AG09309 (cell line): ENCODE measurements around the gene NDST1.

ENCODE experiments used
- DNase-seq: peaks from one replicate; pipeline ENCODE4 v3.0.0-alpha.2; 2010; ENCODE audit warnings: low read depth
- H3K4me3 ChIP-seq: 2 replicates; pipeline ENCODE4 v1.5.1; 2011; ENCODE audit warnings: mild to moderate bottlenecking, low read depth, low read length, moderate library complexity; ENCODE audit not compliant: control insufficient read depth
- TF ChIP-seq, protein P1 (sequence below): IDR thresholded peaks from 2 replicates; pipeline ENCODE4 v1.5.1; 2011; ENCODE audit warnings: mild to moderate bottlenecking, low read depth, low read length, inconsistent platforms; ENCODE audit not compliant: insufficient read depth, control insufficient read depth; ENCODE audit errors: missing control alignments

The NDST1 gene

GRCh38 chr5:150580917-150581316, 73.0 kb downstream of the NDST1 start:
- H3K4me3 ChIP-seq: no peak overlapping the region
- TF ChIP-seq, protein P1, sequence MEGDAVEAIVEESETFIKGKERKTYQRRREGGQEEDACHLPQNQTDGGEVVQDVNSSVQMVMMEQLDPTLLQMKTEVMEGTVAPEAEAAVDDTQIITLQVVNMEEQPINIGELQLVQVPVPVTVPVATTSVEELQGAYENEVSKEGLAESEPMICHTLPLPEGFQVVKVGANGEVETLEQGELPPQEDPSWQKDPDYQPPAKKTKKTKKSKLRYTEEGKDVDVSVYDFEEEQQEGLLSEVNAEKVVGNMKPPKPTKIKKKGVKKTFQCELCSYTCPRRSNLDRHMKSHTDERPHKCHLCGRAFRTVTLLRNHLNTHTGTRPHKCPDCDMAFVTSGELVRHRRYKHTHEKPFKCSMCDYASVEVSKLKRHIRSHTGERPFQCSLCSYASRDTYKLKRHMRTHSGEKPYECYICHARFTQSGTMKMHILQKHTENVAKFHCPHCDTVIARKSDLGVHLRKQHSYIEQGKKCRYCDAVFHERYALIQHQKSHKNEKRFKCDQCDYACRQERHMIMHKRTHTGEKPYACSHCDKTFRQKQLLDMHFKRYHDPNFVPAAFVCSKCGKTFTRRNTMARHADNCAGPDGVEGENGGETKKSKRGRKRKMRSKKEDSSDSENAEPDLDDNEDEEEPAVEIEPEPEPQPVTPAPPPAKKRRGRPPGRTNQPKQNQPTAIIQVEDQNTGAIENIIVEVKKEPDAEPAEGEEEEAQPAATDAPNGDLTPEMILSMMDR: no peak

GRCh38 chr5:150582241-150583109, 74.5 kb downstream of the NDST1 start:
- H3K4me3 ChIP-seq: no peak overlapping the region
- DNase-seq: no peak
- TF ChIP-seq, protein P1: no peak

More at GRCh38 chr5:150580917-150581316, 73.0 kb downstream of the NDST1 start:
- DNase-seq: no peak

DNA sequence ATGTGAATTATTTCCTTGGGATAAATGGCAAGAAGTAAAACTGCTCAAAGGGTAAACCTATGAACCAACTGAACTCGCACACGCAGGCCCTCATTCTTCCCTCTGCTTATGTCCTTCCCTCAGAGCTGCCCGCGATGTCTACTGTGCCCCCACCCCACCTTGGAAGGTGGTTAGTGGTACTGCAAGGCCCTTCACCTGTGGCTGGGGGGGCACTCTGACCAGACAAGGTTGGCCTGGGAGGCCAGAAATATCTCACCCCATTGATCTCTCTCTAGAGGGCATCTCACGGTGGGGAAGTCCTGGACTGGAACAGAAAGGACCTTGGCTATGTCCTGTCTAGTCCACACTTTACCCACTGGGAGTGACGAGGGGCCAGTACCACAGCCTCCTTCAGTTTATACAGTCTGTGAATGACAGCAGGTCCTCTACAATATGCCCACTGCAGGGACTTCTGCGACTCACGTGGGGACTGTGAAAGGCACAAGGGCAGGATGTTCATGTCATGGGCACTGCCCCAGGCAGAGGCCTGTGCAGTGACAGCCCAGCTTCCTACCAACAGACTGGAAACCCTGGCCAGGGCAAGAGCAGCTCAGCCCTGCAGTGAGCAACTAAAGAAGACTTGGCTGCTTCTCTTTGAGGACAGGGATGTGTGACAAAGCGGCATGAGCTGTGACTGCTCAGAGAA, 75.8 kb downstream of the NDST1 start:
- TF ChIP-seq, protein P1: no peak
- no peak for DNase-seq
- no peak overlapping the region for H3K4me3 ChIP-seq

- TF ChIP-seq, protein P1: no peak
- H3K4me3 ChIP-seq: no peak overlapping the region
- DNase-seq: no peak
These were observed 76.8 kb downstream of the NDST1 start for GRCh38 chr5:150584556-150585335.

DNA sequence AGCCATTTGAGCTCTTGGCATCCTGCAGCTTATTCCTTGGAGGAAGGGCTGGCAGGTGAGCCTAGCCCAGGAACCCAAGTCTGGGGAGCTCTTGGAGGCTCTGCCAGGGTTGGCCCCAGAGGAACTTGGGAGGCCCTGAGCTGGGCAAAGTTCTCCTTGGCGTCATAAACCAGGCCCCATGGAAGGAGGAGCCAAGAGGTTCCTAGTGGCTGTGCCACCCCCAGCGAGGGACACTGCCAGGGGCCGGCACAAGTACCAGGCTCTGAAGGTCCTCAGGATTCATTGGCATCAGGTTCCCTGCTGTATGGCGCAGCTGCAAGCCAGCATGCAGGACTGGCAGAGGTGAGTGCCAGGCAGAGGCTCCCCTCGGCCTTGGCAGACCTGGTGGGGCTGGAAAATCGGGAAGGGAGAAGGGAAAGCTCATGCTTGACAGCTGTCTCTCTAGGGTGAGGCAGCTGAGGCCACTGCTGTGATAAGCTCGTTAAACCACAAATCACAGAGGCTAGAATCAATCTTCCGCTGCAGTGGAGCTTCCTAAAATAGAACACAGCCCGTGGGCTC, 77.9 kb downstream of the NDST1 start:
- no peak overlapping the region for H3K4me3 ChIP-seq
- TF ChIP-seq, protein P1: no peak
- no peak for DNase-seq

DNA sequence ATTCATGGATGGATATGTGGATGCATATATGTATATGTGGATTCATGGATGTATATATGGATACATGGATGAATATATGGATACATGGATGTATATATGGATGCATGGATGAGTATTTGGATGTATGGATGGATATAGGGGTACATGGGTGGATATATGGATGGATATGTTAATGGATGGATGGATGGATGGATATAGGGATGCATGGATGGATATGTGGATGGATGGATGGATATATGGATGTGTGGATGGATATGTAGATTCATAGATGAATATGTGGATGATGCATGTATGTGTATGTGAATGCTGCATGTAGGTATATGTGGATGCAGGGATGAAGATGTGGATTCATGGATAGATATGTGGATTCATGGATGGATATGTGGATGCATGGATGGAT, 79.1 kb downstream of the NDST1 start:
- TF ChIP-seq, protein P1: no peak
- no peak overlapping the region for H3K4me3 ChIP-seq
- no peak for DNase-seq
